Nucleus accumbens (tissue), 56 donors: ENCODE results near the gene PCLO.

Source experiments
- DNase-seq, 56 donors: peaks; one replicate each; lab custom pipeline; 2025; lab: John Stamatoyannopoulos, UW

The PCLO gene, protein sequence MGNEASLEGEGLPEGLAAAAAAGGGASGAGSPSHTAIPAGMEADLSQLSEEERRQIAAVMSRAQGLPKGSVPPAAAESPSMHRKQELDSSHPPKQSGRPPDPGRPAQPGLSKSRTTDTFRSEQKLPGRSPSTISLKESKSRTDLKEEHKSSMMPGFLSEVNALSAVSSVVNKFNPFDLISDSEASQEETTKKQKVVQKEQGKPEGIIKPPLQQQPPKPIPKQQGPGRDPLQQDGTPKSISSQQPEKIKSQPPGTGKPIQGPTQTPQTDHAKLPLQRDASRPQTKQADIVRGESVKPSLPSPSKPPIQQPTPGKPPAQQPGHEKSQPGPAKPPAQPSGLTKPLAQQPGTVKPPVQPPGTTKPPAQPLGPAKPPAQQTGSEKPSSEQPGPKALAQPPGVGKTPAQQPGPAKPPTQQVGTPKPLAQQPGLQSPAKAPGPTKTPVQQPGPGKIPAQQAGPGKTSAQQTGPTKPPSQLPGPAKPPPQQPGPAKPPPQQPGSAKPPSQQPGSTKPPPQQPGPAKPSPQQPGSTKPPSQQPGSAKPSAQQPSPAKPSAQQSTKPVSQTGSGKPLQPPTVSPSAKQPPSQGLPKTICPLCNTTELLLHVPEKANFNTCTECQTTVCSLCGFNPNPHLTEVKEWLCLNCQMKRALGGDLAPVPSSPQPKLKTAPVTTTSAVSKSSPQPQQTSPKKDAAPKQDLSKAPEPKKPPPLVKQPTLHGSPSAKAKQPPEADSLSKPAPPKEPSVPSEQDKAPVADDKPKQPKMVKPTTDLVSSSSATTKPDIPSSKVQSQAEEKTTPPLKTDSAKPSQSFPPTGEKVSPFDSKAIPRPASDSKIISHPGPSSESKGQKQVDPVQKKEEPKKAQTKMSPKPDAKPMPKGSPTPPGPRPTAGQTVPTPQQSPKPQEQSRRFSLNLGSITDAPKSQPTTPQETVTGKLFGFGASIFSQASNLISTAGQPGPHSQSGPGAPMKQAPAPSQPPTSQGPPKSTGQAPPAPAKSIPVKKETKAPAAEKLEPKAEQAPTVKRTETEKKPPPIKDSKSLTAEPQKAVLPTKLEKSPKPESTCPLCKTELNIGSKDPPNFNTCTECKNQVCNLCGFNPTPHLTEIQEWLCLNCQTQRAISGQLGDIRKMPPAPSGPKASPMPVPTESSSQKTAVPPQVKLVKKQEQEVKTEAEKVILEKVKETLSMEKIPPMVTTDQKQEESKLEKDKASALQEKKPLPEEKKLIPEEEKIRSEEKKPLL (N-terminal part only)

DNA sequence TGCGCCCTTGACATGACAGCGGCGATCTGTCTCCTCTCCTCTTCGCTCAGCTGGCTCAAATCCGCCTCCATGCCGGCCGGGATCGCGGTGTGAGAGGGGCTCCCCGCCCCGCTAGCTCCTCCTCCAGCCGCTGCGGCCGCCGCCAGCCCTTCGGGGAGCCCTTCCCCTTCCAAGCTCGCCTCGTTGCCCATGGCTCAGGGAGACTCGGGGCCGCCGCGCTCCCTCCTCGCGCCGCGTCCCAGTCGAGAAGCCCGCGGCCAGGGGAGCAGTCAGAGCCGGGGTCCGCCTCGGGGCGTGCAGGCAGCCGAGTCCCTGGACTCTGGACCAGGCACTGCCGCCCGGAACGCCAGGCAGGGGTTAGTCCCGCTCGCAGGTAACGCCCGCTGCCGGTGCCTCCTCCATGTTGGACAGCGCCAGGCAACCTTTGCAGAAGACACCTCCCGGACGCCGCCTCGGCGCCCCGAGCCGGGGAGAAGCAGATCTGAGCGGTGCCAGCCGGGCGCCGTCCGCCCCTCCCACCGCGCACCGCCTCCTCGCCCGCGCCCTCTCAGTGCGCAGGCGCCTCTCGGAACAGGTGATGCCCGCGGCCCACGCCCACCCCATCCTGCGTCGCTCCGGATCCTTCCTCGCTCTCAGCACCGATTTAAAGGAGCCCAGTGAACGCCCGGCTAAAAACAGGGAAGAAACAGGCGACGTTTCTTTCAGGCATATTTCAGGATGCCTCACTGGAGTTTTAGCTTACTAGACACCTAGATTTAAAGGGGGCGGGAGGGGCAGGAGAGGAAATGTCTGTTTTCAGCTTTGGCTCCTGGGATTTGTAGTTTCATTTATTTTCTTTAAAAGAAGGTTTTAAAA, at the start of gene PCLO:
TSS of gene PCLO (minus strand) at position 483 of the 855 bp plus-strand sequence. CDS start at position 191, 292 bp downstream.
- peak in 54 of 56 donors; percentile 8 to 89 (median 70) for DNase-seq

DNA sequence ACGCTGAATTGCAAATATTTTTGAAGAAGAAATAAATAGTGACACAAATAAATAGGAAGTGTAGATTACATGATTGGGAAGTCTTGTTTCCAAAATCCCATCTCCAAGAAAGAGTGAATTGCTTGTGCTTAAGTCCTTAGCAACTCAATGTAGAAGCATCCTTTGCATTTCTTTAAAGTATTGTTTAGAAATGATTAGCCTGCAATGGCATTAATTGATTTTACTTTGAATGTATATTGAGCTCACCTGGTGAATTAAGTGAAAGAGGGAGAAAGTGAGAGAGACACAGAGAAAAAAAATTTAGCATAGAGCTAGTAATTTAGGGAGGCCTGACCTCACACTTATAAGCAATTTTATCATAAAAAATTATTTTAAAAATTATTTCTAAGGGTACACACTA, 49.0 kb upstream of the PCLO start:
- no peak for DNase-seq

DNA sequence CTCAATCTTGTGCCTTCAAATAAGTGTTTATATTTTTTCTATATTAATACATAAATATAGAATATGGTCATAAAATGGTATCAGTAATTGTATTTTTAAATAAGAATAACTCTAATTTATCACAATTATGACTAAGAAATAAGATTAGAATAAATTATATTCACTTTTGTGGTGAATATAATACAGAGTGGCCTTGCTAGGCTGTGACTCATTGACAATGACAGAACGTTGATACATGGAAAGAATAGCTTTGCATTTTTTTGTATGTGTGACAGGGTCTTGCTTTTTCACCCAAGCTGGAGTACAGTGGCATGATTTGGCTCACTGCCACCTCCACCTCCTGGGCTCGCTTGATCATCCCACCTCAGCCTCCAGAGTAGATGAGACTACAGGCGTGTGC, 47.8 kb upstream of the PCLO start:
- DNase-seq: peak in 3 of 56 donors; percentile 1 to 8 (median 4)

DNA sequence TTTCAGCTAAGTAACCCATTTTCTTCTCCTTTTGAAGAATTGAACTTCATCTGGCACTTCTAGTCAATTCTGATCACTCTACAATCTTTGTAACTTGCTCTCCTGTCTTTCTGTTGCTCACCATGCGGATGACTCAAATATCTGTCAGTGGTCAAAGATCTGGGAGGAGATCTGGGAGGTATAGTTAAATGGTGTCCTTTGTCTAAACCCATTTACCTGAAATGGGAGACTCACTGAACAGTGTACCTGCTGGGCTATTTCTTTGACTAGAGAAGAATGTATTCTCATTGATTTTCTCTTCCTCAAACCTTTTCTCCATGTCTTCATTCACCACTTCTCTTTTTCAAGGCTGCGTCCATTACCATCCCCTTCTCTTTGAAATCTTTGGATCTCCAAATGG, 42.0 kb upstream of the PCLO start:
- DNase-seq: no peak

DNA sequence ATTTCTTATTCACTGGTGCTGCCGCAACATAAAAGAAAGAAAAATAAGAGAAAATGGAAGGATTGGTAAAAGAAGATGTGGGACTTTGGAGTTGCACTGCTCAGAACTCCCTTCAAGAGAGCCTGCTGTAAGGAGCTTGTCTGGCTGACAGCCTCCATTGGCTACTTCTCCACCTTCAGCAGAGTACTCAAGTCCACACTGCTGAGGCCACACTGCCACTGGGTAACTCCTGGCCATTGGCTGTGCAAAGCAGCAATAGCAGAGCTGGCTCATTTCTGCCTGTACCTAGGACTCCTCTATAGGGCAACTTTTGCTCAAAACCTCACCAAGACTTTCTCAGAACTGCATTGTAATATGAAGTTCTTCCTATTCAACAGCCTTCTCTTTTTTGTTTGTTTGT, 38.7 kb upstream of the PCLO start:
- no peak for DNase-seq

DNA sequence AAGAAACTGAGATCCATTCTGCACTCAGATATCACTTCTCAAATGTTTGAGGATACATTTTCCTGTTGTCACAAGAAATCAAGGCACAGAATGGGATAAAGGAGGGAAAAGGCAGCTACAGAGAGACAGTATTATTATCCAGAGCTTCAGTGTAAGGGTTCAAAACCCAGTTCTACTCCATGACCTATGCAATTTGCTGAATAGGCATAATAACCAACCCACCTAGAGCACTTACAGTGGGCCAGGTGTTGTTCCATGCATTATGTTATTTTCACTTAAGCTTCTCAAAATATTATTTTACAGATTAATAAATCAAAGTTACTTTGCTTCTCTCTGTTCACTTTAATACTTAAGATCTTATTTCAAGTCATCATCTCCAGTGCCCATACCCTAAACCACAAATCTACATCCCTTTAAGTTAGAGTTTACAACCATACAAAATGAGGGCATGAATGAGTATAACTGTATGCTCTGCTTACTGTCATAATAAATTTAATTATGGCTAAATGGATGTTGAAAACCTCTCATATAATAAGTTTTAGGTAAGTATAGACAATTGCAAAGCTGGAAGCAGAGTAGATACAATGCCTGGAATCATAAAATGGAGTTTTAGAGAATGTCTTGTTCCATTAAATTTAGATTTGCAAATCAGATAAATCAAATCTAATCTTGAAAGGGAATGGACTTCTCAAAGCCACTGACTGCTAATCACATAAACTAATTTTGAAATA, 28.1 kb upstream of the PCLO start:
- no peak for DNase-seq

DNA sequence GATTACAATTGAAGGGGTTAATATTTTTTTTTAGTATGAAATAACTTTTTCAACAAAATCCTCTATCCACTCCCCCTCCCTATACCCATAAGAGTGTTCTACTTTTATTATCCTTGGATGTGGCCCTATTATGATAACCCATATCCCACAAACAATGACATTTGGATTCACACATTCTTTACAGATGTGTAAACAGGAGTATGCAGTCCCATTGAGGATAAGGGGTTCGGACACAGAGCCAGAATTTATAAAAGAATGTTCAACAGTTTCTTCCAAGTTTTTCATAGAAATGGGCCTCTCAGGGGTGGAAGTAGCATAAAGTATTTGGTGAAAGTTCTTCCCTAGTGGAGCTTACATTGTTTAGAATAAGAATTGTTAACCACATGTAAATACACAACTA, 16.1 kb upstream of the PCLO start:
- no peak for DNase-seq

DNA sequence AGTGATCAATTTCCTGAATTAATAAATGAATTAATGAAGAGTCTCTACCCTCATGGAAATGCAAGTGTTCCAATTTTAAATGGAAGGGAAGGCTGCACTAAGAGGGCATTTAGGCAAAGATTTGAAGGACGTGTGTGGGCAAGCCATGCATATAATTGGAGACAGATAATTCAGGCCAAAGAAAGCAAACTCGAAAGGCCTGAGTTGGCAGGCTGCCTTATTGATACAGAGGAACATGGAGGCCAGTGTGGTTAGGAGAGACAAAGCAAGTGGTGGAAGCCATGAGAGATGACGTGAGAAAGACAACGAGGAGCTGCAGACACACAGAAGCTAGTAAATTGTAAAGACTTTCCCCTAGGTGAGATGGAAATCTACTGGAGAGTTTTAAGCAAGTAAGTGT, 15.4 kb upstream of the PCLO start:
- no peak for DNase-seq

DNA sequence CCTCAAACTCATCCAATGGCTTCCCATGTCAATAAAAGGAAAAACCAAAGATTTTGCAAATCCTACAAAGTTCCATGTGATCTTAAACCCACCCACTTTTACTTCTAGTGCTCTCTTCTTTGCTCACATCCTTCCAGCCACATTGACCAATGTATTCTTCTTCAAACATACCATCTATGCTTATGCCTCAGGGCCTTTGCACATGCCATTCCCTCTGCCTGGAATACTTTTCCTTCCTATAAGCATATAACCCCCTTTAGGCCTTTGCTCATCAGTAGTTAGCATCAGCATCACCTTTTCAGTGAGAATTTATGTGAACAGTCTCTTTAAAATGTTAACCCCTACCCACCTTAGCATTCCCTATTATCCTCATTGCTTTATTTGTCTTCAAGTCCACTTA, 11.0 kb upstream of the PCLO start:
- DNase-seq: no peak

DNA sequence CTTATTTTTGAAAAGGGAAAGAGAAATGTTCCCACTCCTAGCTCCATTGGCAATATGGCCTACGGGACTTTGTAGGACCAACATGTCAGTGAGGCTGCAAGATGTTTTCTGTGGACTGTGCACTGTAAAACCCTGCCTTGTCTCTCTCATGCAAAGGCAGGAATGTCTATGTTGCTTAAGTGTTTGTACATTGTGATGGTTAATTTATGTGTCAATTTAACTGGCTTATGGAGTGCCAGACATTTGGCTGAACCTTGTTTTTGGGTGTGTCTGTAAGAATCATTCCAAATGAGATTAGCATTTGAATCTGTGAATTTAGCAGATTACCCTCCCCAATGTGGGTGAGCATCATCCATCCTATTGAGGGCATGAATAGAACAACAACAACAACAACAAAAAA, 4.1 kb upstream of the PCLO start:
- no peak for DNase-seq

DNA sequence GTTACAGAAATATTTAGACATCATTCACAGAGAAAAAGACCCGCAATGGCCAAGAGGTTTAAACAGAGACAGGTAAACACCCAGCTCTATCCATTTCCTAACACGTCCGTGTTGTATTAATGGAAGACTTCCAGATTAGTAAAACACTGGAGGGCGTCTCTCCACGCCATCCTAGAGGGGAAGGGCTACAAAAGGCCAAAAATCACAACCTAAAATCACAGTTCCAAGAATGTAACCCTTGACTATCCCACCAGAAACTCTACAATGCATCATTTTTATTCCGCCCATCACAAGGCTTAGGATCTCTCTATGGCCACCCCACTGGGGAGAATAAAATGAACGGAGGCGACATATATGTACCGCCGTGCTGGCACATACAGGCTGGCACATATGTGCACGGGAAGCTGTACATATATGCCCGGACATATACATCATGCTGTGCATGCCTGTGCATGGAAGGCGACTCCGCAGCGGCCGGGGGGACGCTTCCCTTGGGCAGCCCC, 734 bp downstream of the PCLO start:
- peak in 3 of 56 donors; percentile 18 to 36 (median 34) for DNase-seq

DNA sequence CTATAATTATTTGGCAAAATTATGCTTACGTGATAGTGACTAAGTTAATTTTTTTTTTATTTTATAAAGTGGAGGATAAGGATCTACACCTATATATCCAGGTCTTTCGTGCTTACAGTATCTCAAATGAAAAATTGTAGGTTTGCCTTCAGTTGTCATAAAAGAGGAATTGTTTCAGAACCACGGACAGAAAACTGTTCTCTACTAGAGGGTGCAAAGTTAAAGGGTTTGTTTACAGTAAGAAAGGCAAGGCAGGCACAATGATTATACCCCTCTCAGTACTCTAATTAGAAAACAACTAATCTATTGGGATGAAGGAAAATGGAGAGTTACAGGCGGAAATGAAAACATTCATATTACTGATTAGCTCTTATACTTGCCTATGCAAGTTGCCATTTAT, 1.5 kb downstream of the PCLO start:
- no peak for DNase-seq

DNA sequence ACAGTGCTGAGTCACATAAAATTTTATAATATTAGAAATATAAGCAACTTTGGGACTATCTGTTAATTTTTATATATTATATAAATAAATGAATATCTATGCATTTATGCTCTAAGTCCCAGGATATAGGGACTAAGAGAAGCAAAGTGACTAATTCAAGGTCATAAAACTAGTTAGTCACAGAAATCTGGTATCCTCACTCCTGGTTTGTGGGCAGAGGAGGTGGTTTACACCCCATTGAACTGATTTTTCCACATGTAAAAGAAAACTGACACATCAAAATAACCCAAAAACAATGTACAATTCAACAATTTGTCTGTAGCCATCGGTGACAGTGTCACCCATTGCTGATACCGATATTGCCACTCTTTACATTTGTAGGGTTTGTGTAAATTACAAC, 3.0 kb downstream of the PCLO start:
- no peak for DNase-seq

DNA sequence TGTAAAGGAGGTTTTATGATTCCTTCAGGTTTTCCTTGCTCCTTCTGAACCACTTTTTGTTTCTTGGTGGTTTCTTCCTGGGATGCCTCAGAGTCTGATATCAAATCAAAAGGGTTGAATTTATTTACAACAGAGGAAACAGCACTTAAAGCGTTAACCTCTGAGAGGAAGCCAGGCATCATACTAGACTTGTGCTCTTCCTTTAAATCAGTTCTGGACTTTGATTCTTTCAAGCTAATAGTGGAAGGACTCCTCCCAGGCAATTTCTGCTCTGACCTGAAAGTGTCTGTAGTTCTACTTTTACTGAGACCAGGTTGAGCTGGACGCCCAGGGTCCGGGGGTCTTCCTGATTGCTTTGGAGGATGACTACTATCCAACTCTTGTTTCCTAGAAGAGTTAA, 6.7 kb downstream of the PCLO start:
- no peak for DNase-seq

DNA sequence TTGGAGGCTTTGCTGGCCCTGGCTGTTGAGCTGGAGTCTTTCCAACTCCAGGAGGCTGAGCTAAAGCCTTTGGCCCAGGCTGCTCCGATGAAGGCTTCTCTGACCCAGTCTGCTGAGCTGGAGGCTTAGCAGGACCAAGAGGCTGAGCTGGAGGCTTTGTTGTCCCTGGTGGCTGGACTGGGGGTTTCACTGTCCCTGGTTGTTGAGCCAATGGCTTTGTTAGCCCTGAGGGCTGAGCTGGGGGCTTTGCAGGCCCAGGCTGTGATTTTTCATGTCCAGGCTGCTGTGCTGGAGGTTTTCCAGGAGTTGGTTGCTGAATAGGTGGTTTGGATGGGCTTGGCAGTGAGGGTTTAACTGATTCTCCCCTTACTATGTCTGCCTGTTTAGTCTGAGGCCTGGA, 7.3 kb downstream of the PCLO start:
- DNase-seq: no peak

DNA sequence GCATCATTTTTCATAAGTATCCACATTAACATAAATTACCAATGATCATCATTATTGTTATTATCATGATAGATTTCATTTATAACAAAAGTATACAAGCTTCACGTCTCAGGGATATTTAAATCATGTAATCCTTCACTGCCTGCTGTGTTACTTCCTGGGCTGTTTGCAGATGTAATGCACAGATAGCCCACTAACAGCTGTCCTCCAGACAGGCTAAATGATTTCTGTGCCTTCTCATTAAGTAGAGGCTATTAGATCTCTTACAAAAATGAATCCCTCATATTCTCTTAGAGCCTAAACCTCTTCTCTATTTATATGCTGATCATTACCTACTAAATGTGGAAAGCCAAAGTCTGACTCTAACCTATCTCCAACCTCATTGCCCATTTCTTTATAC, 9.3 kb downstream of the PCLO start:
- DNase-seq: no peak

DNA sequence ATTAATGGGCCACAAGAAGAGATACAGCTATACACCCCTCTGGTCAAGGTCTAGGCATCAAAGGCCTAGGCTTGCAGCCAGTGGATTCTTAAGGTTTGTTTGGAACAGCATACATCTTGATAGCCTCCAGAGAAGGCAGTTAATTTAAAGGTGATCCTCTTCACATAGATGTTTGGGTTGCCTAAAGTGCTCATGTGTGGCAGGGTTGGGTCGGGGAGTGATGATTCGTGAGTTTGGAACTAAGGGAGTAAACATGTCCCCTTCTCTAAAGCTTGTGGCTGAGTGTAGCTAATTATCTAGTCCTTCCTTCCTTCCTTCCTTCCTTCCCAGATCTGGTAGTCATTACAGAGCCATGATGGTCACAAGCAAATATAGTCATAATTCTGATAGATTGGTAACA, 12.4 kb downstream of the PCLO start:
- no peak for DNase-seq

DNA sequence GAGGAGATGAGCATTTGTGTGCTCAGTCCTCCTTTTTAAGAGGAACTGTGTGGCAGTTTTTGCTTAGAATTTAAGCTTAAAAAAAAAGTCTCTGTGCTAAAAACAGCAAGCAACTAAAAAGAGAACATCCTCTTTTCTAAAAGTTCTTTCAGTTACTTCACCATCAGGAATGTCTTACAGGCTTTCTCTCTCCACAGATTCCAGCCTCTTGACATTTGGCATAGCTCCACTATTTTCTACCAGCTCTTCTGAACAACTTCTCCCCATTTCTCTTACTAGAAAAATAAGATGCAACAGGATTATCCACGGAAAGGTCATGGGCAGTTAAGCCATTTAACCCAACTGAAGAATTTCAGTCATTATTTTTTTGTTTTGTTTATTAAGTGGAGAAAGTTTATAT, 13.2 kb downstream of the PCLO start:
- no peak for DNase-seq

DNA sequence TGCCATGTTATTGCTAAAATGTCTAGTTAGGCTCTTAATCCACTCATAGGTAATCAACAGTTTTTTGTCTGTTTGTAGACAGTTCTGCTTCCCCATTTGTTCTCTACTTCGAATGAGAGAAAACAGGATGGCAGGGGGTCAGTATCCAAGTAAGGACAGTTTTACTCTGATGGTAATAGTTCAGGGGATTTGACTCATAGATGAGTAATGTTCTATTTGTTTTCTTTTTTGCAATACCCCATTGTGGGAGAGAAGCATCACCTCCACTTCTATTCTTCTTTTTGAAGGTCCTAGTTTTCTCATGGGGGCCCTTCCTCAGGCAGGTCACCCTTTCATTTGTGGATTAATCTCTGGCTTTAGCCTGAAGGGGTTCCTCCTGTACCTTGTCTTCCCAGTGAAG, 13.9 kb downstream of the PCLO start:
- no peak for DNase-seq
